ENCODE measurements around the gene SIAH2. TPM values are rescaled to one million over a fixed set of nuclear protein-coding genes. Genes with fewer than 3 reads are reported as not detected.

SIAH2 gene
- total and polyA plus RNA-seq, 4 donors: 7.5 to 37.9 (median 21.9) TPM

GRCh38 chr3:150778793-150779401 is 15.9 kb upstream of the SIAH2 start:
- Histone ChIP-seq H3K27me3 (ENCODE audit: control insufficient read depth in 3 of 3, insufficient read depth in 3 of 3, low read length in 2 of 3) (no peaks in the 10 kb centered on the region), H3K27ac (ENCODE audit: low read depth in 1 of 2, low read length in 1 of 2) (no peak overlapping the region), H3K9me3 (ENCODE audit: control insufficient read depth in 4 of 4, insufficient read depth in 3 of 4, low read length in 3 of 4) (peaks cover 0 to 5% (median 0%) of the 10 kb centered on the region in 4 donors), H3K4me1 (ENCODE audit: control insufficient read depth in 5 of 5, insufficient read depth in 5 of 5, low read length in 5 of 5) (no peaks in the 10 kb centered on the region), H3K4me3 (no peak overlapping the region), H3K9ac (ENCODE audit: insufficient read depth in 1 of 2, low read length in 2 of 2) (no peak overlapping the region), H3K36me3 (ENCODE audit: control insufficient read depth in 4 of 4, insufficient read depth in 4 of 4, low read length in 4 of 4) (no peaks in the 10 kb centered on the region)
- 97% methylated on average over 39 to 42 of the region's 42 CpGs for WGBS, 2 donors
- TF ChIP-seq CTCF (IDR thresholded peaks at IDR 0.05; ENCODE audit: control extremely low read depth, extremely low read depth): no peak
- DNase-seq (no peak), ATAC-seq (ENCODE audit: insufficient read depth, low FRiP score) (no peak)

GRCh38 chr3:150775001-150775599 is 12.1 kb upstream of the SIAH2 start:
- H3K9me3 ChIP-seq (ENCODE audit: control insufficient read depth in 4 of 4, insufficient read depth in 3 of 4, low read length in 3 of 4): peaks cover 0 to 5% (median 0%) of the 10 kb centered on the region in 4 donors
- no peak for TF ChIP-seq CTCF (IDR thresholded peaks at IDR 0.05; ENCODE audit: control extremely low read depth, extremely low read depth)
- ATAC-seq (ENCODE audit: insufficient read depth, low FRiP score) (no peak), DNase-seq (no peak)
- no peaks in the 10 kb centered on the region for H3K4me1 ChIP-seq (ENCODE audit: control insufficient read depth in 5 of 5, insufficient read depth in 5 of 5, low read length in 5 of 5)
- H3K4me3 ChIP-seq: no peak overlapping the region
- H3K36me3 ChIP-seq (ENCODE audit: control insufficient read depth in 4 of 4, insufficient read depth in 4 of 4, low read length in 4 of 4): no peaks in the 10 kb centered on the region
- H3K9ac ChIP-seq (ENCODE audit: insufficient read depth in 1 of 2, low read length in 2 of 2): no peak overlapping the region
- H3K27me3 ChIP-seq (ENCODE audit: control insufficient read depth in 3 of 3, insufficient read depth in 3 of 3, low read length in 2 of 3): no peaks in the 10 kb centered on the region
- no peak overlapping the region for H3K27ac ChIP-seq (ENCODE audit: low read depth in 1 of 2, low read length in 1 of 2)
- WGBS, 2 donors: 95% methylated on average over 7 of the region's 7 CpGs

GRCh38 chr3:150773616-150774192 is 10.7 kb upstream of the SIAH2 start:
- no peaks in the 10 kb centered on the region for H3K36me3 ChIP-seq (ENCODE audit: control insufficient read depth in 4 of 4, insufficient read depth in 4 of 4, low read length in 4 of 4)
- H3K9ac ChIP-seq (ENCODE audit: insufficient read depth in 1 of 2, low read length in 2 of 2): no peak overlapping the region
- H3K27ac ChIP-seq (ENCODE audit: low read depth in 1 of 2, low read length in 1 of 2): no peak overlapping the region
- no peaks in the 10 kb centered on the region for H3K27me3 ChIP-seq (ENCODE audit: control insufficient read depth in 3 of 3, insufficient read depth in 3 of 3, low read length in 2 of 3)
- TF ChIP-seq CTCF (IDR thresholded peaks at IDR 0.05; ENCODE audit: control extremely low read depth, extremely low read depth): no peak
- no peak overlapping the region for H3K4me3 ChIP-seq
- ATAC-seq (ENCODE audit: insufficient read depth, low FRiP score) (no peak), DNase-seq (no peak)
- WGBS, 2 donors: 91 to 94% methylated on average over 14 of the region's 14 CpGs
- H3K9me3 ChIP-seq (ENCODE audit: control insufficient read depth in 4 of 4, insufficient read depth in 3 of 4, low read length in 3 of 4): peaks cover 0 to 5% (median 0%) of the 10 kb centered on the region in 4 donors
- no peaks in the 10 kb centered on the region for H3K4me1 ChIP-seq (ENCODE audit: control insufficient read depth in 5 of 5, insufficient read depth in 5 of 5, low read length in 5 of 5)
